ENCODE results near the gene AGTRAP. TPM values are rescaled to one million over a fixed set of nuclear protein-coding genes. Genes with fewer than 3 reads are reported as not detected.

Gene AGTRAP
- total and polyA plus RNA-seq, 2 donors (not counting 3 experiments of a cell fraction or from before 2014, with no cell fraction given) = 41.6 to 101 TPM

GRCh38 chr1:11778844-11779623, 43.1 kb downstream of the AGTRAP start:
- no peaks in the 10 kb centered on the region for H3K27me3 ChIP-seq (ENCODE audit: control insufficient read depth in 2 of 2, insufficient read depth in 2 of 2, low read length in 2 of 2)
- H3K36me3 ChIP-seq (ENCODE audit: control insufficient read depth in 2 of 2, extremely low read depth in 1 of 2, insufficient read depth in 2 of 2, low read length in 2 of 2) = no peaks in the 10 kb centered on the region
- no peaks in the 10 kb centered on the region for H3K9me1 ChIP-seq (replicated peaks; ENCODE audit: control insufficient read depth, extremely low read depth, insufficient read depth, low read length)
- no peak overlapping the region for H2AFZ ChIP-seq (ENCODE audit: low read depth, low read length)
- H3K27ac ChIP-seq (ENCODE audit: insufficient read depth, low read depth, low read length) = no peak overlapping the region
- no peak overlapping the region for H3K4me3 ChIP-seq (replicated peaks in 1 of 3; ENCODE audit: insufficient read depth in 1 of 3, low read depth in 1 of 3, low read length in 3 of 3)
- ChIA-PET POLR2A (no interaction called here), CTCF (no interaction called here)
- FAIRE-seq (no peak), DNase-seq (ENCODE audit: low read depth, low spot score) (no peak)
- H3K9me3 ChIP-seq (replicated peaks; ENCODE audit: control insufficient read depth, insufficient read depth, low read length) = no peaks in the 10 kb centered on the region
- no peak overlapping the region for H3K9ac ChIP-seq (replicated peaks; ENCODE audit: extremely low read depth, insufficient read depth, low read length)
- no peaks in the 10 kb centered on the region for H3K4me1 ChIP-seq (ENCODE audit: control insufficient read depth, extremely low read depth, insufficient read depth, low read length)
- no peak overlapping the region for H3K4me2 ChIP-seq (ENCODE audit: insufficient read depth, low read length)
- dilution Hi-C loops (cut with MboI; ENCODE audit: extremely low pct_ligation_motif_present, low sequenced_read_pairs) = no loop called here
- no TSS peak for BruUV-seq (replicated peaks)
- TF ChIP-seq MYC (IDR thresholded peaks at IDR 0.05; ENCODE audit: low read depth, low read length) = no peak
- no peak for TF ChIP-seq GATA2 (IDR thresholded peaks at IDR 0.05; ENCODE audit: insufficient read depth, insufficient read length, low read depth, low read length)
- no peak for TF ChIP-seq EZH2 (IDR thresholded peaks at IDR 0.05; ENCODE audit: borderline replicate concordance, low read depth, low read length, severe bottlenecking)
- TF ChIP-seq FOS (IDR thresholded peaks at IDR 0.05; ENCODE audit: borderline replicate concordance, insufficient read depth, low read length) = no peak
- TF ChIP-seq, protein P1, sequence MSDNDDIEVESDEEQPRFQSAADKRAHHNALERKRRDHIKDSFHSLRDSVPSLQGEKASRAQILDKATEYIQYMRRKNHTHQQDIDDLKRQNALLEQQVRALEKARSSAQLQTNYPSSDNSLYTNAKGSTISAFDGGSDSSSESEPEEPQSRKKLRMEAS (IDR thresholded peaks at IDR 0.05; ENCODE audit: insufficient read depth, insufficient read length) = no peak
- TF ChIP-seq JUN (IDR thresholded peaks at IDR 0.05; ENCODE audit: borderline replicate concordance, insufficient read depth, insufficient read length, low read depth) = no peak
- TF ChIP-seq POLR2AphosphoS5 (IDR thresholded peaks at IDR 0.05; ENCODE audit: insufficient read depth, low read depth, low read length) = no peak
- TF ChIP-seq CTCF (IDR thresholded peaks at IDR 0.05; ENCODE audit: extremely low read depth in 1 of 2, insufficient read depth in 1 of 2, low read depth in 1 of 2, low read length in 2 of 2) = no peak
- TF ChIP-seq POLR2A (IDR thresholded peaks at IDR 0.05; ENCODE audit: low read depth, low read length) = no peak
- H3K79me2 ChIP-seq (ENCODE audit: control insufficient read depth, insufficient read depth, low read length) = no peaks in the 10 kb centered on the region
- intact Hi-C loops (cut with micrococcal nuclease) = no loop called here
- H4K20me1 ChIP-seq (replicated peaks; ENCODE audit: control insufficient read depth, extremely low read depth, insufficient read depth, low read length) = no peaks in the 10 kb centered on the region
